ENCODE data around the gene ASCL2.

GRCh38 chr11:2310786-2311352 is 40.5 kb upstream of the ASCL2 start:
- TF ChIP-seq CTCF (IDR thresholded peaks at IDR 0.05) = no peak
- no peak for TF ChIP-seq EZH2 (IDR thresholded peaks at IDR 0.05)
